GM13976 (cell line): ENCODE results near the gene GOLT1B.

Experiments
- DNase-seq: peaks from one replicate; pipeline ENCODE4 v3.0.0; 2012; ENCODE audit warnings: low spot score
- in situ Hi-C: fragments of 300-500 bp; cut with MboI; formaldehyde crosslinking; loops from one replicate; pipeline ENCODE4 v1.12.0; 2022; ENCODE audit warnings: low sequenced_read_pairs, mixed read lengths, inconsistent platforms; ENCODE audit not compliant: unreplicated experiment
- TF ChIP-seq, protein P1 (sequence below): IDR thresholded peaks from 2 replicates; pipeline ENCODE4 v1.5.1; 2012; ENCODE audit warnings: borderline replicate concordance, mild to moderate bottlenecking; ENCODE audit not compliant: insufficient read depth; ENCODE audit errors: extremely low read depth, missing control alignments, control extremely low read depth

The GOLT1B gene

GRCh38 chr12:21541773-21542172 is 40.2 kb downstream of the GOLT1B start:
- DNase-seq = no peak
- in situ Hi-C loops = no loop called here

GRCh38 chr12:21542403-21542802 is 40.8 kb downstream of the GOLT1B start:
- no peak for DNase-seq
- in situ Hi-C loops = no loop called here
- TF ChIP-seq, protein P1, sequence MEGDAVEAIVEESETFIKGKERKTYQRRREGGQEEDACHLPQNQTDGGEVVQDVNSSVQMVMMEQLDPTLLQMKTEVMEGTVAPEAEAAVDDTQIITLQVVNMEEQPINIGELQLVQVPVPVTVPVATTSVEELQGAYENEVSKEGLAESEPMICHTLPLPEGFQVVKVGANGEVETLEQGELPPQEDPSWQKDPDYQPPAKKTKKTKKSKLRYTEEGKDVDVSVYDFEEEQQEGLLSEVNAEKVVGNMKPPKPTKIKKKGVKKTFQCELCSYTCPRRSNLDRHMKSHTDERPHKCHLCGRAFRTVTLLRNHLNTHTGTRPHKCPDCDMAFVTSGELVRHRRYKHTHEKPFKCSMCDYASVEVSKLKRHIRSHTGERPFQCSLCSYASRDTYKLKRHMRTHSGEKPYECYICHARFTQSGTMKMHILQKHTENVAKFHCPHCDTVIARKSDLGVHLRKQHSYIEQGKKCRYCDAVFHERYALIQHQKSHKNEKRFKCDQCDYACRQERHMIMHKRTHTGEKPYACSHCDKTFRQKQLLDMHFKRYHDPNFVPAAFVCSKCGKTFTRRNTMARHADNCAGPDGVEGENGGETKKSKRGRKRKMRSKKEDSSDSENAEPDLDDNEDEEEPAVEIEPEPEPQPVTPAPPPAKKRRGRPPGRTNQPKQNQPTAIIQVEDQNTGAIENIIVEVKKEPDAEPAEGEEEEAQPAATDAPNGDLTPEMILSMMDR = no peak

More at GRCh38 chr12:21541773-21542172, 40.2 kb downstream of the GOLT1B start:
- TF ChIP-seq, protein P1 = no peak

GRCh38 chr12:21543151-21543550 is 41.6 kb downstream of the GOLT1B start:
- TF ChIP-seq, protein P1 = no peak
- no peak for DNase-seq
- in situ Hi-C loops = no loop called here

GRCh38 chr12:21545557-21545956 is 44.0 kb downstream of the GOLT1B start:
- no peak for DNase-seq
- in situ Hi-C loops = no loop called here
- TF ChIP-seq, protein P1 = no peak

DNA sequence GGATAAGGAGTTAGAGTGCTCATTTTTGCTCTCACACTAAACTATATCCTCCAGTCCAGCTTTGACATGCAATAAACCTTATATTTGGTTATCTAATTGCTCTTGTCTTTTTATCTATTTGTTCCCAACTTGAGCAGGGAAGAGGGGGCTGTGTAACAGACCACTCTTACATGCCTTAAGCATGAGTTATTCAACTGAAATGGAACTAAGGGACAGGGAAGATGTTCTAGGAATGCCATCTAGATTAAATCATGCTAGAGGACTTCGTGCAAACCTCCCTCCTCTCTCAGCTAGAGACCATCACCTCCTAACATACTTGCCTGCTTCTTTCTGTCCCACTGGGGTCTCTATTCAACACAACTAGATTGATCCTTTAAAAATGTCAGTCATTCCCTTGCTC is 45.1 kb downstream of the GOLT1B start:
- DNase-seq = no peak
- TF ChIP-seq, protein P1 = no peak
- in situ Hi-C loops = no loop called here

DNA sequence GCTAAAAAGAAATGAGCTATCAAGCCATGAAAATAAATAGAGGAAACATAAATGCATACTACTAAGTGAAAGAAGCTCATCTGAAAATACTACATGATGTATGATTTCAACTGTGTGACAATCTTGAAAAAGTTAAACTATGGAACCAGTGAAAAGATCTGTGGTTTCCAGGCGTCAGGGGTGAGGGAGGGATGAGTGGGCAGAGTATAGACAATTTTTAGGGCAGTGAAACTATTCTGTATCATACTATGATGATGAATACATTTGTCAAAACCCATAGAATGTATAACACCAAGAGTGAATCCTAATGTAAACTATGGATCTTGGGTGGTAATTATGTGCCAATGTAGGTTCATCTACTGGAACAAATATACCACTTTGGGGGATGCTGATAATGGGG is 45.8 kb downstream of the GOLT1B start:
- TF ChIP-seq, protein P1 = no peak
- no peak for DNase-seq
- in situ Hi-C loops = no loop called here
